22Rv1 (cell line): Measurements from ENCODE around the gene CDKL4.
"Not testable (repeated sequence)": the region's sequence is repeated elsewhere in the genome, so short reads cannot be mapped to it uniquely, and the experiment has no call there.

Experiments used
- H3K27ac ChIP-seq: fragments of 450-650 bp; 2 replicates; pipeline ENCODE4 v1.5.1; 2017
- CTCF ChIP-seq: fragments of 450-650 bp; IDR thresholded peaks from 2 replicates; pipeline ENCODE4 v1.5.1; 2017; ENCODE audit warnings: mild to moderate bottlenecking
- ZFX ChIP-seq: fragments of 450-650 bp; IDR thresholded peaks from 2 replicates; pipeline ENCODE4 v1.6.1; 2017; ENCODE audit warnings: antibody characterized with exemption, borderline replicate concordance

CDKL4 gene

GRCh38 chr2:39175026-39175812, 68.6 kb downstream of the CDKL4 start:
- H3K27ac ChIP-seq: no peak overlapping the region
- TF ChIP-seq ZFX (no peak), CTCF (no peak)

- H3K27ac ChIP-seq: no peak overlapping the region
- TF ChIP-seq ZFX: no peak
- no peak for TF ChIP-seq CTCF
These were observed 69.7 kb downstream of the CDKL4 start for GRCh38 chr2:39174022-39174421.

GRCh38 chr2:39172047-39172706, 71.6 kb downstream of the CDKL4 start:
- H3K27ac ChIP-seq: not testable (repeated sequence)

- no peak overlapping the region for H3K27ac ChIP-seq
- TF ChIP-seq ZFX: no peak
- TF ChIP-seq CTCF: no peak
These were observed 72.1 kb downstream of the CDKL4 start for GRCh38 chr2:39171621-39172020.

GRCh38 chr2:39164089-39164488, 79.7 kb downstream of the CDKL4 start:
- no peak overlapping the region for H3K27ac ChIP-seq
- TF ChIP-seq CTCF (no peak), ZFX (no peak)

- no peak overlapping the region for H3K27ac ChIP-seq
- TF ChIP-seq ZFX (no peak), CTCF (no peak)
These were observed 82.8 kb downstream of the CDKL4 start for GRCh38 chr2:39160982-39161381.

- TF ChIP-seq CTCF (no peak), ZFX (no peak)
- no peak overlapping the region for H3K27ac ChIP-seq
These were observed 84.5 kb downstream of the CDKL4 start for GRCh38 chr2:39159283-39159682.
